Epithelial cell of prostate (primary cell): ENCODE data around the gene TMEM217.
"Not testable (repeated sequence)": the region's sequence is repeated elsewhere in the genome, so short reads cannot be mapped to it uniquely, and the experiment has no call there.

ENCODE experiments used
- DNase-seq: peaks from one replicate; pipeline ENCODE4 v3.0.0-alpha.2; 2011; ENCODE audit warnings: low read depth, low spot score
- H3K27ac ChIP-seq: fragments of 450-650 bp; 2 replicates; pipeline ENCODE4 v1.5.1; 2017; ENCODE audit warnings: mild to moderate bottlenecking

Gene TMEM217

GRCh38 chr6:37257634-37258404, at the start of gene TMEM217, which contains the start of gene TBC1D22B:
TSS of gene TMEM217 (minus strand) at chr6:37258144. CDS start at chr6:37219030, 39,114 bp downstream.
TSS of gene TBC1D22B (plus strand) at chr6:37257772. CDS start at chr6:37257918, 146 bp downstream.
- H3K27ac ChIP-seq: peak within 1 kb of the TSS; percentile 73
- DNase-seq: peak; percentile 90

- DNase-seq: not testable (repeated sequence)
Observed at GRCh38 chr6:37307484-37307883, 49.5 kb upstream of the TMEM217 start.

GRCh38 chr6:37306624-37307222, 48.8 kb upstream of the TMEM217 start:
- DNase-seq: no peak
- H3K27ac ChIP-seq: no peak overlapping the region

More at GRCh38 chr6:37307484-37307883, 49.5 kb upstream of the TMEM217 start:
- H3K27ac ChIP-seq: not testable (repeated sequence)

GRCh38 chr6:37305841-37306425, 48.0 kb upstream of the TMEM217 start:
- H3K27ac ChIP-seq: peak overlapping the region; percentile 4
- no peak for DNase-seq

- no peak for DNase-seq
Observed at GRCh38 chr6:37304766-37305165, 46.8 kb upstream of the TMEM217 start.

GRCh38 chr6:37303891-37304503, 46.1 kb upstream of the TMEM217 start:
- H3K27ac ChIP-seq: no peak overlapping the region
- DNase-seq: no peak

More at GRCh38 chr6:37304766-37305165, 46.8 kb upstream of the TMEM217 start:
- no peak overlapping the region for H3K27ac ChIP-seq

GRCh38 chr6:37303091-37303660, 45.2 kb upstream of the TMEM217 start:
- no peak for DNase-seq
- no peak overlapping the region for H3K27ac ChIP-seq

GRCh38 chr6:37302086-37302686, 44.2 kb upstream of the TMEM217 start:
- DNase-seq: no peak
- no peak overlapping the region for H3K27ac ChIP-seq

GRCh38 chr6:37299990-37300389, 42.0 kb upstream of the TMEM217 start:
- DNase-seq: no peak
- H3K27ac ChIP-seq: no peak overlapping the region

GRCh38 chr6:37298958-37299357, 41.0 kb upstream of the TMEM217 start:
- DNase-seq: no peak
- no peak overlapping the region for H3K27ac ChIP-seq

GRCh38 chr6:37297637-37298036, 39.7 kb upstream of the TMEM217 start:
- not testable (repeated sequence) for DNase-seq

GRCh38 chr6:37293426-37293825, 35.5 kb upstream of the TMEM217 start:
- no peak overlapping the region for H3K27ac ChIP-seq
- DNase-seq: no peak

More at GRCh38 chr6:37297637-37298036, 39.7 kb upstream of the TMEM217 start:
- H3K27ac ChIP-seq: not testable (repeated sequence)

GRCh38 chr6:37289931-37290330, 32.0 kb upstream of the TMEM217 start:
- DNase-seq: no peak
- no peak overlapping the region for H3K27ac ChIP-seq

- H3K27ac ChIP-seq: no peak overlapping the region
- DNase-seq: no peak
Observed at GRCh38 chr6:37288247-37288646, 30.3 kb upstream of the TMEM217 start.

- no peak overlapping the region for H3K27ac ChIP-seq
- no peak for DNase-seq
Observed at GRCh38 chr6:37287519-37288157, 29.7 kb upstream of the TMEM217 start.

- no peak overlapping the region for H3K27ac ChIP-seq
- DNase-seq: no peak
Observed at GRCh38 chr6:37285861-37286311, 27.9 kb upstream of the TMEM217 start.

GRCh38 chr6:37284781-37285180, 26.8 kb upstream of the TMEM217 start:
- no peak for DNase-seq
- no peak overlapping the region for H3K27ac ChIP-seq

GRCh38 chr6:37283671-37284151, 25.8 kb upstream of the TMEM217 start:
- no peak overlapping the region for H3K27ac ChIP-seq
- DNase-seq: no peak

- no peak for DNase-seq
- no peak overlapping the region for H3K27ac ChIP-seq
Observed at GRCh38 chr6:37283268-37283667, 25.3 kb upstream of the TMEM217 start.
